WTC11 (cell line): Measurements from ENCODE around the gene TYSND1. TPM values are rescaled to one million over a fixed set of nuclear protein-coding genes. Genes with fewer than 3 reads are reported as not detected.

Source experiments
- AFF4 ChIP-seq: sonication (generic); formaldehyde crosslinking; IDR thresholded peaks from 2 replicates; pipeline ENCODE4 v1.8.1; 2023; ENCODE audit warnings: mild to moderate bottlenecking, missing genetic modification reagents, borderline replicate concordance
- ATF1 ChIP-seq: sonication (generic); formaldehyde crosslinking; IDR thresholded peaks from 2 replicates; pipeline ENCODE4 v1.8.1; 2023; ENCODE audit warnings: mild to moderate bottlenecking, moderate library complexity, missing genetic modification reagents
- E2F5 ChIP-seq: sonication (generic); formaldehyde crosslinking; IDR thresholded peaks from 2 replicates; pipeline ENCODE4 v1.8.1; 2022; ENCODE audit warnings: mild to moderate bottlenecking, moderate library complexity, missing genetic modification reagents
- FOXK1 ChIP-seq: sonication (generic); formaldehyde crosslinking; IDR thresholded peaks from 2 replicates; pipeline ENCODE4 v1.8.0; 2022; ENCODE audit warnings: mild to moderate bottlenecking, moderate library complexity, missing genetic modification reagents
- FOXP1 ChIP-seq: sonication (generic); formaldehyde crosslinking; IDR thresholded peaks from 2 replicates; pipeline ENCODE4 v1.8.0; 2022; ENCODE audit warnings: missing genetic modification reagents, mild to moderate bottlenecking, moderate library complexity, borderline replicate concordance
- JAZF1 ChIP-seq: fragments of 250-450 bp; sonication (Bioruptor Pico); IDR thresholded peaks from 2 replicates; pipeline ENCODE4 v1.9.0; 2021; ENCODE audit warnings: moderate library complexity, mild to moderate bottlenecking, inconsistent platforms
- NFATC4 ChIP-seq: fragments of 250-450 bp; sonication (Bioruptor Pico); IDR thresholded peaks from 2 replicates; pipeline ENCODE4 v1.9.0; 2021; ENCODE audit warnings: mild to moderate bottlenecking
- NFE2L1 ChIP-seq: sonication (generic); formaldehyde crosslinking; IDR thresholded peaks from 2 replicates; pipeline ENCODE4 v1.8.1; 2023; ENCODE audit warnings: missing genetic modification reagents
- NFYB ChIP-seq: sonication (generic); formaldehyde crosslinking; conservative IDR thresholded peaks from 2 replicates; pipeline ENCODE4 v1.8.0; 2022; ENCODE audit warnings: low read depth, missing genetic modification reagents
- OVOL2 ChIP-seq: fragments of 250-450 bp; sonication (Bioruptor Pico); IDR thresholded peaks from 2 replicates; pipeline ENCODE4 v1.9.0; 2021; ENCODE audit warnings: mild to moderate bottlenecking, borderline replicate concordance
- PRDM15 ChIP-seq: sonication (generic); formaldehyde crosslinking; IDR thresholded peaks from 2 replicates; pipeline ENCODE4 v1.8.0; 2022; ENCODE audit warnings: missing genetic modification reagents
- SOX15 ChIP-seq: fragments of 250-450 bp; sonication (Bioruptor Pico); IDR thresholded peaks from 2 replicates; pipeline ENCODE4 v1.9.0; 2021; ENCODE audit warnings: mild to moderate bottlenecking
- SP1 ChIP-seq: sonication (generic); formaldehyde crosslinking; conservative IDR thresholded peaks from 2 replicates; pipeline ENCODE4 v1.8.1; 2022; ENCODE audit warnings: missing genetic modification reagents
- STAT6 ChIP-seq: sonication (generic); formaldehyde crosslinking; conservative IDR thresholded peaks from 2 replicates; pipeline ENCODE4 v1.8.1; 2023; ENCODE audit warnings: mild to moderate bottlenecking, low read depth, missing genetic modification reagents, moderate library complexity
- TEAD4 ChIP-seq: sonication (generic); formaldehyde crosslinking; IDR thresholded peaks from 2 replicates; pipeline ENCODE4 v1.8.0; 2022; ENCODE audit warnings: mild to moderate bottlenecking, missing genetic modification reagents
- USF1 ChIP-seq: sonication (generic); formaldehyde crosslinking; IDR thresholded peaks from 2 replicates; pipeline ENCODE4 v1.8.0; 2022; ENCODE audit warnings: mild to moderate bottlenecking, missing genetic modification reagents
- USF2 ChIP-seq: sonication (generic); formaldehyde crosslinking; IDR thresholded peaks from 2 replicates; pipeline ENCODE4 v1.8.1; 2023; ENCODE audit warnings: mild to moderate bottlenecking, missing genetic modification reagents, moderate library complexity
- ZNF219 ChIP-seq: sonication (generic); formaldehyde crosslinking; IDR thresholded peaks from 2 replicates; pipeline ENCODE4 v1.8.0; 2023; ENCODE audit warnings: missing genetic modification reagents, mild to moderate bottlenecking, borderline replicate concordance
- ZNF671 ChIP-seq: fragments of 250-450 bp; sonication (Bioruptor Pico); IDR thresholded peaks from 2 replicates; pipeline ENCODE4 v1.8.0; 2021; ENCODE audit warnings: mild to moderate bottlenecking
- total RNA-seq: library from RNA; stranded (reverse); gene quantifications from 3 replicates; pipeline ENCODE4 v1.2.3, GENCODE V29; 2021
- TF ChIP-seq, protein P1 (sequence below): sonication (generic); formaldehyde crosslinking; IDR thresholded peaks from 2 replicates; pipeline ENCODE4 v1.8.1; 2022; ENCODE audit warnings: mild to moderate bottlenecking, missing genetic modification reagents, moderate library complexity, borderline replicate concordance
- TF ChIP-seq, protein P2 (sequence below): fragments of 250-450 bp; sonication (Bioruptor Pico); IDR thresholded peaks from 2 replicates; pipeline ENCODE4 v2.1.2; 2022; ENCODE audit warnings: mild to moderate bottlenecking, moderate library complexity

Gene TYSND1
- total RNA-seq, 1 experiment from 2014 or later = 18.9 TPM

- TF ChIP-seq AFF4 (CRISPR knock-in tag) (no peak), FOXP1 (CRISPR knock-in tag) (peak; percentile 87; the same call in 1 of the 2 replicates), NFE2L1 (CRISPR knock-in tag) (peak; percentile 60), JAZF1 (CRISPR knock-in tag) (no peak), ZNF219 (CRISPR knock-in tag) (0 out of 2 replicates have a peak, but pooled peaks have one; percentile 72), ZNF671 (CRISPR knock-in tag) (no peak), FOXK1 (CRISPR knock-in tag) (0 out of 2 replicates have a peak, but pooled peaks have one; percentile 6), NFATC4 (CRISPR knock-in tag) (no peak), NFYB (CRISPR knock-in tag) (no peak), SOX15 (CRISPR knock-in tag) (no peak), OVOL2 (CRISPR knock-in tag) (no peak), TEAD4 (CRISPR knock-in tag) (0 out of 2 replicates have a peak, but pooled peaks have one; percentile 62), STAT6 (CRISPR knock-in tag) (no peak), ATF1 (no peak; the same call in 1 of the 2 replicates), USF1 (CRISPR knock-in tag) (peak; percentile 59), E2F5 (CRISPR knock-in tag) (no peak; the same call in 1 of the 2 replicates), USF2 (no peak), SP1 (CRISPR knock-in tag) (no peak; the same call in none of the 2 replicates), PRDM15 (CRISPR knock-in tag) (no peak)
- TF ChIP-seq, protein P1, sequence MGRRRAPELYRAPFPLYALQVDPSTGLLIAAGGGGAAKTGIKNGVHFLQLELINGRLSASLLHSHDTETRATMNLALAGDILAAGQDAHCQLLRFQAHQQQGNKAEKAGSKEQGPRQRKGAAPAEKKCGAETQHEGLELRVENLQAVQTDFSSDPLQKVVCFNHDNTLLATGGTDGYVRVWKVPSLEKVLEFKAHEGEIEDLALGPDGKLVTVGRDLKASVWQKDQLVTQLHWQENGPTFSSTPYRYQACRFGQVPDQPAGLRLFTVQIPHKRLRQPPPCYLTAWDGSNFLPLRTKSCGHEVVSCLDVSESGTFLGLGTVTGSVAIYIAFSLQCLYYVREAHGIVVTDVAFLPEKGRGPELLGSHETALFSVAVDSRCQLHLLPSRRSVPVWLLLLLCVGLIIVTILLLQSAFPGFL = no peak; the same call in 1 of the 2 replicates
- TF ChIP-seq, protein P2, sequence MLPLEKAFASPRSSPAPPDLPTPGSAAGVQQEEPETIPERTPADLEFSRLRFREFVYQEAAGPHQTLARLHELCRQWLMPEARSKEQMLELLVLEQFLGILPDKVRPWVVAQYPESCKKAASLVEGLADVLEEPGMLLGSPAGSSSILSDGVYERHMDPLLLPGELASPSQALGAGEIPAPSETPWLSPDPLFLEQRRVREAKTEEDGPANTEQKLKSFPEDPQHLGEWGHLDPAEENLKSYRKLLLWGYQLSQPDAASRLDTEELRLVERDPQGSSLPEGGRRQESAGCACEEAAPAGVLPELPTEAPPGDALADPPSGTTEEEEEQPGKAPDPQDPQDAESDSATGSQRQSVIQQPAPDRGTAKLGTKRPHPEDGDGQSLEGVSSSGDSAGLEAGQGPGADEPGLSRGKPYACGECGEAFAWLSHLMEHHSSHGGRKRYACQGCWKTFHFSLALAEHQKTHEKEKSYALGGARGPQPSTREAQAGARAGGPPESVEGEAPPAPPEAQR = no peak
These were observed 623 bp downstream of the TYSND1 start (continued) for GRCh38 chr10:70145666-70146488.
